ENCODE measurements around the gene OR52I2.

The OR52I2 gene

GRCh38 chr11:4610258-4610935, 28.9 kb downstream of the OR52I2 start:
- peak; percentile 33 for DNase-seq

GRCh38 chr11:4611986-4612385, 30.4 kb downstream of the OR52I2 start:
- DNase-seq = no peak

DNA sequence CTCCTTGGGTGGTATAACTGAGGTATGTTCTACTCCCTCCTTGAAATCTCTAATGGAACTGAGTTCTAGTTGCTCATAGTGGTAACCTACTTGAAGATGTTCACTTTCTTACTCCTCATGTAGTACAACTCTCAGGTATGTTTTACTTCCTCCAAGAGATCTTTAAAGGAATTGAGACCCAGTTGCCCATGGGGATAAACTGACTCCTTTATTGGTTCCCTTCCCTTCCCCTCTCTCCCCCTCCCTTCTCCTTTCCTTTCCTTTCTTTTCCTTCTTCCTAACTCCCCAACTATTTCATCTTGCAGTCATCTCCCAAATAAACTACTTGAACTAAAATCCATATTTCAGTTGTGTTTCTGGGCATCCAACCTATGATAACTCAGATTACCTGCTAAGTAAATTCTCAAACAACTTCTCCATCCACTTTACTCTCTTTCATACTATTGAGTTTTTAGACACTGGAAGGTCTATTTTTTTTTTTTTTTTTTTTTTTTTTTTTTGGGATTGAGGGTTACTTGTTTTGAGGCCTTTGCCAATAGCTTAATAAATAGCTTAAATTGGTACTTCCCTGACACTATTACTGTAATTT, 34.4 kb downstream of the OR52I2 start:
- DNase-seq = no peak

DNA sequence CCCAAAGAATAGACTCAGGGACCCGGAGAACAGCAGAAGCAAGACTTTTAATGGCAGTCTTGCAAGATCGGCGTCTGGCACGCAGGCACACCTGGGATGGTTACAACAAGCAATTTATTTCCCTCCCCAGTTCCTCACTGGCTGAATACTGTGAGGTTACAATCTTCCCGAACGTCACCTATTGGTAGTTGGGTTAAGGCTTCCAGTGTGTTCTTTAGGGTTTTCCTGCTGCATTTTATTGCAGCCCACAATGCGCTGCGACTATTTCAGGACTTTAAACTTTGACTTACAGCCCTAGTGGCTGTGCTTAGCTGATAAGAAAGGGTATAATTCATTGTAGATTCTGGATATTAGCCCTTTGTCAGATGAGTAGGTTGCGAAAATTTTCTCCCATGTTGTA, 38.0 kb downstream of the OR52I2 start:
- no peak for DNase-seq

- peak; percentile 33 for DNase-seq
Observed at GRCh38 chr11:4626207-4627099, 44.9 kb downstream of the OR52I2 start.

DNA sequence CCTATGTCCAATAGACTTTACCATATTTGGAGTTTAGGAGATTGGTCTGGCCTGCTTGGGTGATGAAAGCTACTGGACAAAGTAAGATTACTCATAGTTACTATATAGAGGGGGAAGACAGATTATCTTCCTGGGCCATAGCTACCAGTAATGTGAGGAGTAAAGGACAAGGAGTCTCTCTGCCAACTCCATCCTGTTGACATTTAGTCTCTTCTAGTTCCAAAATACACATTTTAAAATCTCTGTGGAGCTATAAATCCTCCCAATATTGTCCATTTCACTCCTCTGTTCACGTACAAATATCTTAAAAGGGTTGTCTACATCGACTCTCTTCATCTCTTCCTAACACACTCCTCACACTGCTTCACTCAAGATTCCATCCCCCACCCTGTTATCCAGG, 54.6 kb downstream of the OR52I2 start:
- DNase-seq = no peak

- DNase-seq = peak; percentile 61
Observed at GRCh38 chr11:4636962-4637661, 55.6 kb downstream of the OR52I2 start, which contains the start of gene OR51D1. Gene OR51D1 (plus strand): TSS chr11:4637477. CDS start chr11:4639791, 2,314 bp downstream.

DNA sequence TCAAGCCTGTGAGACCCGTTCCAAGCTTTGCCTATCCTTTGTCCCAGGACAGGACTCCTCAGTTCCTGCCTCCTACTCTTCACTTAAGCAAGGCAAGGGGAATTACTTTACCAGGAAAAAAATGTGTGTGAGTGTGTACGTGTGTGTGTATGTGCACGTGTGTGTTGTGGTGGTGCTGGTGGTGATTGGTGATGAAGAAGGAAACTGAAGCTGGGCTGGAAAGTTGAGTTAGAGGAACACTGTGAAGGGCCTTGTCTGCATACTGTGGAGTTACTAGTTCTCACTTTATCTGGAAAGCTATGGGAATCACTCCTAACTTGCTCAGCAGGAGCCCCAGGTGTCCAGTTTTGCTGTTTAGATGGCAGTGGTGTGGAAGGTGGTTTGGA, 56.1 kb downstream of the OR52I2 start:
- no peak for DNase-seq

GRCh38 chr11:4639931-4640330, 58.4 kb downstream of the OR52I2 start:
- DNase-seq = no peak

- DNase-seq = no peak
Observed at GRCh38 chr11:4641501-4641900, 60.0 kb downstream of the OR52I2 start.

DNA sequence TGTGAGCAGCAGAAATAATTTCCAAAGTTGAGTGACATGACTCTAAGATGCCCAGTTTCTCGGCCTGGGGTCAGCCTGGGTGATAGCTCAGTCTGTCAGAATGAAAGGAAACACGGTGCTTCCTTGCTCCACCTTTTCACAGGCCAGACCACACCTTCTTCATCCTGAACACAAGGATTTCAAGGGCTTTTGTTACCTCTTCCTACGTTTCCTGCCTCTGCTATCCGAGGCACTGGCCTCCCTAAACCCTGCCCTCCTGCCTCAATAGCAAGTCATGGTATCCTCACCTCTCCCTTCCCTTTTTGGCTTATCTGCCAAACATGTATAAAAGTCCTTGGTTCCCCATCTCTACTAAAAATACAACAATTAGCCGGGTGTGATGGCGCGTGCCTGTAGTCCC, 60.5 kb downstream of the OR52I2 start:
- DNase-seq = no peak
